Neural progenitor cell (in vitro differentiated cells): Measurements from ENCODE around the gene GLTP. TPM values are rescaled to one million over a fixed set of nuclear protein-coding genes. Genes with fewer than 3 reads are reported as not detected.
A peak's percentile ranks its signal among the peaks of the same experiment; 100 is the strongest.

Source experiments
- DNase-seq: peaks from one replicate; pipeline ENCODE4 v3.0.0-alpha.2; 2016; ENCODE audit warnings: low spot score
- H2AFZ ChIP-seq: fragments of 200-600 bp; sonication (generic); replicated peaks from 2 replicates; pipeline ENCODE4 v1.6.1; 2016; ENCODE audit warnings: antibody characterized with exemption
- H3F3A ChIP-seq: fragments of 200-600 bp; sonication (generic); 2 replicates; pipeline ENCODE4 v1.6.1; 2016; ENCODE audit warnings: antibody characterized with exemption, low read depth
- H3K27ac ChIP-seq: fragments of 200-600 bp; sonication (generic); 2 replicates; pipeline ENCODE4 v1.5.1; 2016; ENCODE audit warnings: mild to moderate bottlenecking
- H3K27me3 ChIP-seq: fragments of 200-600 bp; sonication (generic); 2 replicates; pipeline ENCODE4 v1.6.1; 2016; ENCODE audit warnings: mild to moderate bottlenecking, moderate library complexity
- H3K36me3 ChIP-seq: fragments of 200-600 bp; sonication (generic); 2 replicates; pipeline ENCODE4 v1.5.1; 2016
- H3K4me1 ChIP-seq: fragments of 200-600 bp; sonication (generic); 2 replicates; pipeline ENCODE4 v1.6.1; 2016; ENCODE audit warnings: mixed run types
- H3K4me2 ChIP-seq: fragments of 200-600 bp; sonication (generic); 2 replicates; pipeline ENCODE4 v1.6.1; 2016
- H3K4me3 ChIP-seq: fragments of 200-600 bp; sonication (generic); 2 replicates; pipeline ENCODE4 v1.5.1; 2016
- H3K79me2 ChIP-seq: fragments of 200-600 bp; sonication (generic); 2 replicates; pipeline ENCODE4 v1.6.1; 2016; ENCODE audit warnings: low read depth
- H3K9ac ChIP-seq: fragments of 200-600 bp; sonication (generic); 2 replicates; pipeline ENCODE4 v1.6.1; 2016
- H3K9me3 ChIP-seq: fragments of 200-600 bp; sonication (generic); 2 replicates; pipeline ENCODE4 v1.5.1; 2016; ENCODE audit warnings: low read depth
- H4K20me1 ChIP-seq: fragments of 200-600 bp; sonication (generic); 2 replicates; pipeline ENCODE4 v1.6.1; 2016; ENCODE audit warnings: low read depth
- H3K27ac Mint-ChIP-seq: 3 replicates; pipeline ENCODE4 v1.8.0; 2021; ENCODE audit warnings: mixed read lengths
- H3K27me3 Mint-ChIP-seq: 2 replicates; pipeline ENCODE4 v1.8.0; 2022; ENCODE audit warnings: low read depth, mild to moderate bottlenecking, inconsistent platforms, moderate library complexity, mixed read lengths; ENCODE audit not compliant: insufficient read depth
- H3K36me3 Mint-ChIP-seq: 3 replicates; pipeline ENCODE4 v1.8.0; 2021; ENCODE audit warnings: mixed read lengths
- H3K4me1 Mint-ChIP-seq: 3 replicates; pipeline ENCODE4 v1.8.0; 2021; ENCODE audit warnings: mixed read lengths
- H3K4me3 Mint-ChIP-seq: 3 replicates; pipeline ENCODE4 v1.8.0; 2021; ENCODE audit warnings: mild to moderate bottlenecking, moderate library complexity, mixed read lengths
- H3K9me3 Mint-ChIP-seq: 3 replicates; pipeline ENCODE4 v1.8.0; 2020; ENCODE audit warnings: mixed read lengths
- EZH2 ChIP-seq: fragments of 200-600 bp; sonication (generic); IDR thresholded peaks from 2 replicates; pipeline ENCODE4 v1.6.1; 2017; ENCODE audit warnings: antibody characterized with exemption, mild to moderate bottlenecking, moderate library complexity
- EZH2phosphoT487 ChIP-seq: fragments of 200-600 bp; sonication (generic); IDR thresholded peaks from 2 replicates; pipeline ENCODE4 v1.6.1; 2017; ENCODE audit warnings: antibody characterized with exemption
- total RNA-seq: library from RNA; depleted of rRNA; stranded (reverse); fragments of >200 nt; gene quantifications from 2 replicates; pipeline ENCODE4 v1.2.3, GENCODE V29; 2015; ENCODE audit warnings: low replicate concordance
- TF ChIP-seq, protein P1 (sequence below): fragments of 200-600 bp; sonication (generic); IDR thresholded peaks from 2 replicates; pipeline ENCODE4 v1.5.1; 2017; ENCODE audit warnings: antibody characterized with exemption, mild to moderate bottlenecking

Gene GLTP
- total RNA-seq, 1 donor from 2014 or later = 24.0 TPM

DNA sequence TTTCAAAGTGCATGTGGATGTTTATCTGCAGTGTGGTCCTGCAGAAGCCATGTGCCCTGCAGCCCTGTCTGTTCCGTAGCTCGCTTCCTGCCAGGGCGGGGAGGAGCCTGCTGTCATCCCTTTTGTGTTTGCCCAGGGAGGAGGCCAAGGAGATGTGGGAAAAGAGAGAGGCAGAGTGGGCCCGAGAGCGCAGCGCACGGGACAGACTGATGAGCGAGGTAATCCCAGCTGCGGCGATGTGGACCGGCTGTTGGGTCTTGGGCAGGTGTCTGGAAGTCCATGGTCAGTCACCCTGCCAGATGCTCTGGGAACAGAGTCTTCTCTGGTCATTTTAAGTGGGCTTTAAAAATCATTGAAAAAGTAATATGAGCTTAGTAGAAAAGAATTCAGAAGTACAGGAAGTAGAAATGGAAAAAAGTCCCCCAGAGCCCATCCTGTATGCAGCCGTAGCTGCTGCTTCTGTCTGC is 32.5 kb upstream of the GLTP start:
- Mint-ChIP-seq H3K36me3 (peaks cover 26% of the 10 kb centered on the region), H3K4me1 (peaks cover 2% of the 10 kb centered on the region), H3K27me3 (peaks cover 6% of the 10 kb centered on the region), H3K27ac (peak overlapping the region; percentile 65), H3K9me3 (no peaks in the 10 kb centered on the region), H3K4me3 (no peak overlapping the region)
- Histone ChIP-seq H3K27ac (no peak overlapping the region), H3K4me3 (no peak overlapping the region), H3K9ac (no peak overlapping the region), H3K9me3 (no peaks in the 10 kb centered on the region), H3K27me3 (no peaks in the 10 kb centered on the region), H3F3A (no peaks in the 10 kb centered on the region), H4K20me1 (no peaks in the 10 kb centered on the region), H3K36me3 (no peaks in the 10 kb centered on the region), H3K4me2 (no peak overlapping the region), H3K79me2 (no peaks in the 10 kb centered on the region), H3K4me1 (no peaks in the 10 kb centered on the region), H2AFZ (no peak overlapping the region)
- TF ChIP-seq EZH2phosphoT487 = no peak
- TF ChIP-seq, protein P1, sequence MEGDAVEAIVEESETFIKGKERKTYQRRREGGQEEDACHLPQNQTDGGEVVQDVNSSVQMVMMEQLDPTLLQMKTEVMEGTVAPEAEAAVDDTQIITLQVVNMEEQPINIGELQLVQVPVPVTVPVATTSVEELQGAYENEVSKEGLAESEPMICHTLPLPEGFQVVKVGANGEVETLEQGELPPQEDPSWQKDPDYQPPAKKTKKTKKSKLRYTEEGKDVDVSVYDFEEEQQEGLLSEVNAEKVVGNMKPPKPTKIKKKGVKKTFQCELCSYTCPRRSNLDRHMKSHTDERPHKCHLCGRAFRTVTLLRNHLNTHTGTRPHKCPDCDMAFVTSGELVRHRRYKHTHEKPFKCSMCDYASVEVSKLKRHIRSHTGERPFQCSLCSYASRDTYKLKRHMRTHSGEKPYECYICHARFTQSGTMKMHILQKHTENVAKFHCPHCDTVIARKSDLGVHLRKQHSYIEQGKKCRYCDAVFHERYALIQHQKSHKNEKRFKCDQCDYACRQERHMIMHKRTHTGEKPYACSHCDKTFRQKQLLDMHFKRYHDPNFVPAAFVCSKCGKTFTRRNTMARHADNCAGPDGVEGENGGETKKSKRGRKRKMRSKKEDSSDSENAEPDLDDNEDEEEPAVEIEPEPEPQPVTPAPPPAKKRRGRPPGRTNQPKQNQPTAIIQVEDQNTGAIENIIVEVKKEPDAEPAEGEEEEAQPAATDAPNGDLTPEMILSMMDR = no peak
- no peak for TF ChIP-seq EZH2
- DNase-seq = no peak

DNA sequence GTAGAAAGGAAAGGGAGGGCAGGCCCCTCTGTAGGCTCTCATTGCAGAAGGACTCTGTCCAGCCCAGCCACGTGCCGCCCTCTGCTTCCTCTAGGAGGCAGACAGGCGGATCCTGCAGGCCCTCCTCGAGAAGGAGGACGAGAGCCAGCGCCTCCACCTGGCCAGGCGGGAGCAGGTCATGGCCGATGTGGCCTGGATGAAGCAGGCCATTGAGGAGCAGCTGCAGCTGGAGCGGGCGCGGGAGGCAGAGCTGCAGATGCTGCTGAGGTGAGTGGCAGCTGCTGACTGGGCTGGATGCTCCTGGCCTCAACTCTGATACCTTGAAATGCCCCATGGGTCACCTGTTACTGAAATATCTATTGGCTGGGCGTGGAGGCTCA is 30.6 kb upstream of the GLTP start:
- TF ChIP-seq, protein P1 = peak; percentile 63
- TF ChIP-seq EZH2phosphoT487 (no peak), EZH2 (no peak)
- no peak overlapping the region for H2AFZ ChIP-seq
- Mint-ChIP-seq H3K4me3 (no peak overlapping the region), H3K4me1 (peaks cover 2% of the 10 kb centered on the region), H3K9me3 (no peaks in the 10 kb centered on the region), H3K27ac (no peak overlapping the region), H3K27me3 (peaks cover 6% of the 10 kb centered on the region), H3K36me3 (peaks cover 12% of the 10 kb centered on the region)
- H3K79me2 ChIP-seq = no peaks in the 10 kb centered on the region
- H3K27ac ChIP-seq = no peak overlapping the region
- H3F3A ChIP-seq = no peaks in the 10 kb centered on the region
- H3K4me3 ChIP-seq = no peak overlapping the region
- no peaks in the 10 kb centered on the region for H3K4me1 ChIP-seq
- peak; percentile 77 for DNase-seq
- no peak overlapping the region for H3K4me2 ChIP-seq
- no peaks in the 10 kb centered on the region for H3K9me3 ChIP-seq
- H3K27me3 ChIP-seq = no peaks in the 10 kb centered on the region
- no peak overlapping the region for H3K9ac ChIP-seq
- H3K36me3 ChIP-seq = no peaks in the 10 kb centered on the region
- no peaks in the 10 kb centered on the region for H4K20me1 ChIP-seq

DNA sequence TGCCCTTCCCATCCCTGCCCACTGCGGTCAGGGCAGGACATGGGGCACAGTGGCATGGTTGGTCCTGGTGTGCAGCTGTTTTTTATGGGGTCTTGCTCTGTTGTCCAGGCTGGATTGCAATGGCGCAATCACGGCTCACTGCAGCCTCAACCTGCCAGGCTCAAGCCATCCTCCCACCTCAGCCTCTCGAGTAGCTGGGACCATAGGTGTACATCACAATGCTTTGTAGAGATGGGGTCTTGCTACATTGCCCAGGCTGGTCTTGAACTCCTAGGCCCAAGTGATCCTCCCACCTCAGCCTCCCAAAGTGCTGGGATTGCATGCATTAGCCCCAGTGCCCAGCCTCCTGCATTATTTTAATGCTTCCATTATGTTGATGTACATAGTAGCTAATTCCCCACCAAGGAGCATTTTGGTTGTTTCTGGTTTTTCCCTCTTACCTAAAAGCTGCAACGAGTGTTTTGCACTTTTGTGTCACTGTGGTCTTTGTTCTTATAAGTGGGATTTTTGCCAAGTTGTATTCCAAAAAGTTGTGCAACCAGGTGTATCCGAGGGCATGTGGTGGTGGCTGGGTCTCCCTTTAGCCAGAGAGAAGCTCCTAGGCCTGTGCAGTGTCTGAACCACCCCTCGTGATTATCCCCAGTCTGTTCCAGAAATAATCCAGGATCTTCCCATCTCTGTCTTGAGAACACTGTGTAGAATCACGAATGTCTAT is 30.1 kb upstream of the GLTP start:
- Mint-ChIP-seq H3K36me3 (peaks cover 11% of the 10 kb centered on the region), H3K27me3 (peaks cover 4% of the 10 kb centered on the region), H3K4me1 (peaks cover 2% of the 10 kb centered on the region), H3K9me3 (no peaks in the 10 kb centered on the region), H3K27ac (no peak overlapping the region), H3K4me3 (no peak overlapping the region)
- Histone ChIP-seq H3F3A (no peaks in the 10 kb centered on the region), H3K9ac (no peak overlapping the region), H4K20me1 (no peaks in the 10 kb centered on the region), H3K9me3 (no peaks in the 10 kb centered on the region), H3K4me1 (no peaks in the 10 kb centered on the region), H3K27ac (no peak overlapping the region), H3K36me3 (no peaks in the 10 kb centered on the region), H3K4me2 (no peak overlapping the region), H3K27me3 (no peaks in the 10 kb centered on the region), H2AFZ (no peak overlapping the region), H3K79me2 (no peaks in the 10 kb centered on the region), H3K4me3 (no peak overlapping the region)
- TF ChIP-seq, protein P1 = no peak
- TF ChIP-seq EZH2 = no peak
- TF ChIP-seq EZH2phosphoT487 = no peak
- no peak for DNase-seq
